Measurements from ENCODE around the gene EFHC1.
"Not testable (repeated sequence)": the region's sequence is repeated elsewhere in the genome, so short reads cannot be mapped to it uniquely, and the experiment has no call there.

Gene EFHC1

GRCh38 chr6:52399511-52400312 lies 20.4 kb upstream of the EFHC1 start:
- peak; percentile 52 to 58 for DNase-seq

- no peak for DNase-seq
These were observed 19.7 kb upstream of the EFHC1 start for GRCh38 chr6:52400313-52401041.

GRCh38 chr6:52403086-52403485 lies 17.1 kb upstream of the EFHC1 start:
- no peak for DNase-seq

GRCh38 chr6:52403627-52404026 lies 16.5 kb upstream of the EFHC1 start:
- no peak for DNase-seq

- no peak for DNase-seq
These were observed 14.9 kb upstream of the EFHC1 start for GRCh38 chr6:52405243-52405642.

GRCh38 chr6:52407467-52407866 lies 12.7 kb upstream of the EFHC1 start:
- DNase-seq, result no peak

GRCh38 chr6:52409499-52409898 lies 10.6 kb upstream of the EFHC1 start:
- DNase-seq, result no peak

GRCh38 chr6:52410979-52411378 lies 9.2 kb upstream of the EFHC1 start:
- no peak for DNase-seq

GRCh38 chr6:52411911-52412310 lies 8.2 kb upstream of the EFHC1 start:
- no peak for DNase-seq

GRCh38 chr6:52415333-52415732 lies 4.8 kb upstream of the EFHC1 start:
- DNase-seq, result no peak

- no peak for DNase-seq
These were observed 4.1 kb upstream of the EFHC1 start for GRCh38 chr6:52415917-52416628.

- no peak for DNase-seq
These were observed 3.5 kb upstream of the EFHC1 start for GRCh38 chr6:52416629-52417151.

- DNase-seq, result no peak
These were observed 2.4 kb upstream of the EFHC1 start for GRCh38 chr6:52417675-52418111.

GRCh38 chr6:52418606-52419005 lies 1.5 kb upstream of the EFHC1 start:
- DNase-seq, result no peak

- no peak for DNase-seq
These were observed 671 bp downstream of the EFHC1 start for GRCh38 chr6:52420668-52421358.

- no peak for DNase-seq
These were observed 2.0 kb downstream of the EFHC1 start for GRCh38 chr6:52422156-52422555.

- DNase-seq, result no peak
These were observed 3.3 kb downstream of the EFHC1 start for GRCh38 chr6:52423448-52423847.

GRCh38 chr6:52423971-52424381 lies 3.8 kb downstream of the EFHC1 start:
- DNase-seq, result no peak

GRCh38 chr6:52424513-52424912 lies 4.4 kb downstream of the EFHC1 start:
- DNase-seq, result no peak

- no peak for DNase-seq
These were observed 6.5 kb downstream of the EFHC1 start for GRCh38 chr6:52426667-52427066.

- not testable (repeated sequence) for DNase-seq
These were observed 13.2 kb downstream of the EFHC1 start for GRCh38 chr6:52433294-52433693.

GRCh38 chr6:52435345-52435744 lies 15.2 kb downstream of the EFHC1 start:
- DNase-seq, result no peak

GRCh38 chr6:52438926-52439325 lies 18.8 kb downstream of the EFHC1 start:
- DNase-seq, result no peak

Data from activated T-cell treated with anti-CD3 and anti-CD28 coated beads, Interleukin-2, amount 50 U/mL, for 48 hours (primary cell).